GM12878 (cell line): ENCODE data around the gene SORCS2. TPM values are rescaled to one million over a fixed set of nuclear protein-coding genes. Genes with fewer than 3 reads are reported as not detected.

Experiments
- ATAC-seq: fragments of 200-7000 bp; cut with Tn5 transposase; 3 replicates; pipeline ENCODE4 v1.9.1; 2020; ENCODE audit warnings: mild to moderate bottlenecking, moderate library complexity
- BruUV-seq: library from RNA; stranded (reverse); fragments of 400-500 nt; replicated peaks from 2 replicates; lab custom pipeline; 2021; lab: Mats Ljungman, UMichigan
- CTCF ChIA-PET: fragments of 300-600 bp; sonication (Branson Sonifier 250); formaldehyde crosslinking; extraction: SDS; loops from one replicate; lab custom pipeline; 2021; ENCODE audit warnings: inconsistent platforms; lab: Yijun Ruan, JAX
- POLR2A ChIA-PET: fragments of 350-600 bp; formaldehyde crosslinking; extraction: SDS; loops from one replicate; lab custom pipeline; 2021; ENCODE audit warnings: inconsistent platforms; lab: Charles Lee
- RAD21 ChIA-PET: fragments of 300-600 bp; sonication (Branson Sonifier 250); formaldehyde crosslinking; loops from one replicate; lab custom pipeline; 2023; ENCODE audit warnings: antibody characterized with exemption; ENCODE audit not compliant: unreplicated experiment; lab: Charles Lee
- SMC1A ChIA-PET: fragments of 300-600 bp; sonication (Branson Sonifier 250); formaldehyde crosslinking; loops from one replicate; lab custom pipeline; 2023; ENCODE audit not compliant: unreplicated experiment, uncharacterized antibody; lab: Charles Lee
- DNase-seq: peaks from one replicate; pipeline ENCODE4 v3.0.0-alpha.2; 2011; ENCODE audit warnings: low read depth, low spot score
- FAIRE-seq: peaks from 3 replicates; lab custom pipeline; 2011; peaks lifted over from hg19 to GRCh38; lab: Jason Lieb, UNC
- H2AFZ ChIP-seq: 2 replicates; pipeline ENCODE4 v1.6.0; 2011; ENCODE audit warnings: low read depth, low read length, control low read depth; ENCODE audit not compliant: control insufficient read depth
- H3K27ac ChIP-seq: 2 replicates; pipeline ENCODE4 v1.5.1; 2011; ENCODE audit warnings: control low read depth; ENCODE audit not compliant: control insufficient read depth, insufficient read depth
- H3K27me3 ChIP-seq, 2 experiments: replicated peaks in 1 of 2; 2 replicates each; pipeline versions ENCODE4 v1.6.0 to v1.6.1; 2011; ENCODE audit warnings: low read length in 1 of 2; ENCODE audit not compliant: control insufficient read depth in 2 of 2, insufficient read depth in 2 of 2
- H3K36me3 ChIP-seq, 2 experiments: 2 replicates each; pipeline ENCODE4 v1.5.1; 2011; ENCODE audit warnings: low read length in 1 of 2; ENCODE audit not compliant: control insufficient read depth in 2 of 2, insufficient read depth in 2 of 2
- H3K4me1 ChIP-seq: 2 replicates; pipeline ENCODE4 v1.6.1; 2011; ENCODE audit warnings: mild to moderate bottlenecking, low read length, moderate library complexity, mixed read lengths; ENCODE audit not compliant: control insufficient read depth, insufficient read depth
- H3K4me2 ChIP-seq: 2 replicates; pipeline ENCODE4 v1.6.0; 2011; ENCODE audit warnings: control low read depth; ENCODE audit not compliant: control insufficient read depth, insufficient read depth
- H3K4me3 ChIP-seq: fragments of 200-600 bp; sonication (generic); 2 replicates; pipeline ENCODE4 v1.5.1; 2016
- H3K79me2 ChIP-seq: 2 replicates; pipeline ENCODE4 v1.6.0; 2011; ENCODE audit warnings: low read length; ENCODE audit not compliant: control insufficient read depth, insufficient read depth
- H3K9ac ChIP-seq: 2 replicates; pipeline ENCODE4 v1.8.0; 2011; ENCODE audit warnings: low read length, control low read depth, mixed read lengths; ENCODE audit not compliant: control insufficient read depth, insufficient read depth
- H3K9me3 ChIP-seq: replicated peaks from 3 replicates; pipeline ENCODE4 v1.5.1; 2011; ENCODE audit warnings: mild to moderate bottlenecking, low read length; ENCODE audit not compliant: control insufficient read depth, insufficient read depth
- H4K20me1 ChIP-seq: 2 replicates; pipeline ENCODE4 v1.6.0; 2011; ENCODE audit not compliant: control insufficient read depth, insufficient read depth
- BMI1 ChIP-seq: fragments of 450-650 bp; IDR thresholded peaks from 2 replicates; pipeline ENCODE4 v1.6.1; 2016; ENCODE audit warnings: mild to moderate bottlenecking, moderate library complexity, borderline replicate concordance
- CREM ChIP-seq: IDR thresholded peaks from 2 replicates; pipeline ENCODE4 v1.6.1; 2014; ENCODE audit warnings: antibody characterized with exemption, low read depth
- HDAC2 ChIP-seq: fragments of 200-600 bp; sonication (generic); IDR thresholded peaks from 2 replicates; pipeline ENCODE4 v1.6.1; 2017
- LARP7 ChIP-seq: fragments of 450-650 bp; IDR thresholded peaks from 2 replicates; pipeline ENCODE4 v1.6.1; 2017; ENCODE audit warnings: mild to moderate bottlenecking
- MTA2 ChIP-seq: fragments of 450-650 bp; IDR thresholded peaks from 2 replicates; pipeline ENCODE4 v1.6.1; 2016; ENCODE audit warnings: low read depth, mild to moderate bottlenecking, moderate library complexity
- MXI1 ChIP-seq: fragments of 150-350 bp; IDR thresholded peaks from 2 replicates; pipeline ENCODE4 v1.6.1; 2011; ENCODE audit warnings: low read depth, mild to moderate bottlenecking, inconsistent platforms, low read length, improper control_type of control experiment
- NFYB ChIP-seq: IDR thresholded peaks from 2 replicates; pipeline ENCODE4 v1.6.1; 2011; ENCODE audit warnings: low read depth, mild to moderate bottlenecking, low read length, improper control_type of control experiment, moderate library complexity; ENCODE audit not compliant: insufficient read depth
- POLR2AphosphoS2 ChIP-seq: IDR thresholded peaks from 2 replicates; pipeline ENCODE4 v1.6.1; 2011; ENCODE audit warnings: low read depth, mild to moderate bottlenecking, low read length, improper control_type of control experiment, moderate library complexity
- RUNX3 ChIP-seq: IDR thresholded peaks from 2 replicates; pipeline ENCODE4 v1.6.1; 2012; ENCODE audit warnings: low read length, inconsistent platforms
- SIN3A ChIP-seq: IDR thresholded peaks from 2 replicates; pipeline ENCODE4 v1.6.1; 2012; ENCODE audit warnings: low read depth, low read length, improper control_type of control experiment
- STAT1 ChIP-seq: fragments of 450-650 bp; conservative IDR thresholded peaks from 2 replicates; pipeline ENCODE4 v1.6.1; 2014; ENCODE audit warnings: antibody characterized with exemption, mild to moderate bottlenecking
- WRNIP1 ChIP-seq: IDR thresholded peaks from 2 replicates; pipeline ENCODE4 v1.6.1; 2011; ENCODE audit warnings: low read depth, low read length, improper control_type of control experiment, borderline replicate concordance
- WGBS: methylation state at CpG from one replicate; pipeline ENCODE4 v1.1.6; 2016; ENCODE audit warnings: low lambda C conversion rate; ENCODE audit not compliant: insufficient replicate concordance, insufficient coverage; ENCODE audit errors: missing lambda C conversion rate; 5-methylcytosine and 5-hydroxymethylcytosine counted together
- in situ Hi-C: fragments of 300-500 bp; cut with MboI; formaldehyde crosslinking; loops from 9 replicates; pipeline ENCODE4 v1.14.3; 2018; ENCODE audit warnings: mixed read lengths
- intact Hi-C: fragments of 100-400 bp; cut with micrococcal nuclease; formaldehyde crosslinking; loops from one replicate; pipeline ENCODE4 v1.14.2; 2022; ENCODE audit not compliant: unreplicated experiment
- polyA plus RNA-seq, 11 experiments: library from polyadenylated mRNA; depleted of rRNA in 4 of 11; unstranded in 6 of 11; stranded (reverse) in 5 of 11; fragments of >200 nt; fragmentation: Nextera tagmentation in 4 of 11; fragmentation: Illumina TruSeq in 1 of 11; extraction: Ambion mirVana in 4 of 11; extraction: Trizol in 1 of 11; gene quantifications; 1 replicate in 1 of 11; 2 replicates in 10 of 11; pipeline versions ENCODE4 v1.2.1 to v1.2.3, GENCODE V29; 2011 to 2016; ENCODE audit warnings: inconsistent platforms in 2 of 11, missing spikeins in 2 of 11, low read depth in 1 of 11
- total RNA-seq, 4 experiments: library from RNA; depleted of rRNA in 3 of 4; stranded (reverse); fragments of >200 nt in 3 of 4; fragmentation: Illumina TruSeq in 1 of 4; extraction: Trizol in 1 of 4; gene quantifications; 2 replicates each; pipeline versions ENCODE4 v1.2.1 to v1.2.3, GENCODE V29; 2013 to 2021

Gene SORCS2
- total and polyA plus RNA-seq, 10 of the 15 experiments (the other 5 are each of a cell fraction or from before 2014, with no cell fraction given): 0.01 to 0.15 (median 0.05) TPM; not detected in 5

- TF ChIP-seq SIN3A (no peak), LARP7 (no peak), RUNX3 (no peak), WRNIP1 (no peak)
- TF ChIP-seq, all 136 proteins: peak for 0
Measured at GRCh38 chr4:7610841-7611240, 418.5 kb downstream of the SORCS2 start (continued).

GRCh38 chr4:7612311-7612897, 420.1 kb downstream of the SORCS2 start:
- RAD21 ChIA-PET: no interaction called here
- no peak for DNase-seq
- BruUV-seq: no TSS peak
- FAIRE-seq: no peak
- no peaks in the 10 kb centered on the region for H3K36me3 ChIP-seq
- H3K9me3 ChIP-seq: no peaks in the 10 kb centered on the region; the same call in 2 of the 3 replicates
- no peaks in the 10 kb centered on the region for H3K79me2 ChIP-seq
- H3K4me1 ChIP-seq: no peaks in the 10 kb centered on the region
- H4K20me1 ChIP-seq: no peaks in the 10 kb centered on the region
- intact Hi-C loops (no loop called here), in situ Hi-C loops (no loop called here)
- POLR2A ChIA-PET: no interaction called here
- H3K4me3 ChIP-seq: no peak overlapping the region
- no peaks in the 10 kb centered on the region for H3K27me3 ChIP-seq
- TF ChIP-seq NFYB (no peak), POLR2AphosphoS2 (no peak), MXI1 (no peak), MTA2 (no peak), SIN3A (no peak), CREM (no peak), BMI1 (no peak), STAT1 (no peak), HDAC2 (no peak)
- no peak for ATAC-seq
- SMC1A ChIA-PET: no interaction called here
- H3K4me2 ChIP-seq: no peak overlapping the region
- H2AFZ ChIP-seq: no peak overlapping the region
- H3K9ac ChIP-seq: no peak overlapping the region
- no peak overlapping the region for H3K27ac ChIP-seq
- CTCF ChIA-PET: interaction anchor here (0.6 kb wide), 1 partner anchor 301 kb away, joined by 3 read pairs; no protein-coding TSS in a partner anchor
- WGBS: 24% methylated on average over 16 of the region's 16 CpGs
